GM20431 (cell line): Measurements from ENCODE around the gene NFAT5.
"Not testable (repeated sequence)": the region's sequence is repeated elsewhere in the genome, so short reads cannot be mapped to it uniquely, and the experiment has no call there.

Experiments used
- in situ Hi-C: fragments of 300-500 bp; cut with MseI, MboI; formaldehyde crosslinking; loops from one replicate; pipeline ENCODE4 v1.15.0; 2020; ENCODE audit warnings: low sequenced_read_pairs; ENCODE audit not compliant: unreplicated experiment

The NFAT5 gene

DNA sequence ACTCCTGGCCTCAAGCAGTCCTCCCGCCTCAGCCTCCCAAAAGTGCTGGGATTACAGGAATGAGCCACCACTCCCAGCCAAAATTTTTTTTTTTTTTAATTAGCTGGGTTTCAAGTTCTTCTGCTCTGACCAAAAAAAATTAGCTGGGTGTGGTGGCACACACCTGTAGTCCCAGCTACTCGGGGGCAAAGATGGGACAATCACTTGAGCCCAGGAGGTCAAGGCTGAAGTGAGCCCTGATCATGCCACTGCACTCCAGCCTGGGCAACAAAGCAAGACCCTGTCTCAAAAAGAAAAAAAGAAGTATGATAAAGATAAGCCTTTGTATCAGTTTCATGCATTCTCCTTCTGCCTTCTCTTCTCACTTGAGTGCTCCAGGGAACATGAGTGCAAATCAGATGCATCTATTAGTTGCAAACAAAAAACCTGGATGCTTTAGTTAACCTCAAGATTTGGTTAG lies 158.7 kb downstream of the NFAT5 start:
- in situ Hi-C loops: no loop called here

DNA sequence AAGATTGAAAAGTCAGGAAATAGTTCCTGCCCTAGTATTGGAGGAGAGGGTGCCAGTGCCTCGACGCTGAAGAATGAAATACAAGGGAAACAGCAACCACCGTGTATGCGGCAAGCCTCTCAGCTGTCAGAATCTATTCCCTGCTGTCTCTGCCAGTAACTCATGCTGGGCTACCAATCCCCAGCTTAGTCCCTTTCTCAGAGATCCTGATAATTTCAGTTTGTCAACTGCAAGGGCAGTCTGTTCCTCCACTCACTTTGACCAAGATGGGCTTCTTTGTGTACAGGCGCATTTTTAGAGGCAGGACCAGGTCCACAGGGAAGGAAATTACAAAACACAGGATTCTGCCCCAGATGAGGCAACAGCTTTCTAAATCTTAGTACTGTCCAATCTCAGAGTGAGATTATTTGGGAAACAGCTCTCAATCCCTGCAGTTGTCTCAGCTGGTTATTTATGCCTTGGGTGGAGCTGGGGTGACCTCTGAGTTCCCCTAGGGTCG lies 159.3 kb downstream of the NFAT5 start:
- in situ Hi-C loops: no loop called here

DNA sequence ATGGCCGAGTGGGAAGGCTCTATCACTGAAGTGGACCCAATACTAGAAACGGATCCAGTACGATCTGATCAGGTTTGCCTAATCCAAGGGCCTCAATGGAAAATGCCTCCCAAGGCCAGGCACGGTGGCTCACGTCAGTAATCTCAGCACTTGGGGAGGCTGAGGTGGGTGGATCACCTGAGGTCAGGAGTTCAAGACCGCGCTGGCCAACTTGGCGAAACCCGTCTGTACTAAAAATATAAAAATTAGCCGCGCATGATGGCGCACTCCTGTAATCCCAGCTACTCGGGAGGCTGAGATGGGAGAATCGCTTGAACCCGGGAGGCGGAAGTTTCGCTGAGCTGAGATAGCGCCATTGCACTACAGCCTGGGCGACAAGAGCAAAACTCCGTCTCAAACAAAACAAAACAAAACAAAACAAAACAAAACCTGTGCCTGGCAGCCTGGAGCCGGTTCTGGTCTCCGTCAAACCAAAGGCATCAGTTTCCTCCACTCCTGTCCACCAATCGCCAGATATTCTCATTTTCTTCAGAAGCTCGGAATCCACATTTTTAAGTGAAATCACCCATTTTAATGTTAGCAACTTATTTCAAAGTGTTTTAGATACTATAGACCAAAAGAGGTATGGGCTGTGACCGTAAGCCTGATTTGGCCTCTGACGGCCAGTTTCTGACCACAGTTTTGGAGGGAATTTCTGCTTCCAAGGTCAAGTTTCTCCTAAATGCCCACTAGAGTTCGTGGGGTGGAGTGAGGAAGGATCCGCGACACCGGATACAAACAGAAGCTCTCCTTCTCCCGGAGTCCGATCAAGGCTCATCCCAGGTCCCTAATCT lies 159.9 kb downstream of the NFAT5 start:
- in situ Hi-C loops: no loop called here

DNA sequence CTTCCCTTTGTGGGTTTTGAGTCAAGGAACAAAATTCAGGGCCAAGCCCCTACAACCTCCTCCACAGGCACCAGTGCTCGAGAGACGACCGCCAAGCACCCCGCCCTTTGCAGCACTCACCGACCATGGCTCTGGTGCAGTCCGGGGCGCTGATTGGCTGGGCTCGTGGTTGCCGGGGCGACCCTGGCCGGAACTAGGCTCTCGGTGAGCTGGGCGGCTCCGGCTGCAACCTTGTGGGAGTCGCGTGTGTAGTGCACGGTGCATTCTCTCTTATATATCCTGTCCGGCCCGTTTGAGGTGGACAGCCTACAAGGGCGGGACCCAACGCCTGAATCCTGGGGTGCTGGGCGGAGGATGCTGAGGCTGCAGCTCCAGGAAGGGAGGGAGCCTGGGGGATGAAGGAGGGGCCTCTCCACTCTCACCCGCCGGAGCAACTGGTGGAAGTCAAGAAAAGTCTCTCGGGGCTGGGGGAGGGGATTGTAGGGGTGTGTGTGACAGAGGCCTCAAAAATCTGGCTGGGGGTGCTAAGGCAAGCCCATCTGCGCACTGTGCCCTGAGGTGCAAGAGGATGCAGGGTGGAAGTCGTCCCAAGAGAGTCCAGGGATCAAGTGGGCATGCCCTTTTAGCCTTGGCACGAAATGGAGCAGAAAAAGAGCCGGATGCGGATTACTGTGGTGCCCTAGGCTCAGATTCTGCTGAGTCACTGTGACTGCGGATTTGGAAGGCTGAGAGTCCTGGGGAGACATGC lies 160.7 kb downstream of the NFAT5 start, which contains the start of gene NQO1:
TSS of gene NQO1 (minus strand) at position 248 of the 748 bp plus-strand sequence. CDS start at position 127, 121 bp downstream.
- in situ Hi-C loops: no loop called here

DNA sequence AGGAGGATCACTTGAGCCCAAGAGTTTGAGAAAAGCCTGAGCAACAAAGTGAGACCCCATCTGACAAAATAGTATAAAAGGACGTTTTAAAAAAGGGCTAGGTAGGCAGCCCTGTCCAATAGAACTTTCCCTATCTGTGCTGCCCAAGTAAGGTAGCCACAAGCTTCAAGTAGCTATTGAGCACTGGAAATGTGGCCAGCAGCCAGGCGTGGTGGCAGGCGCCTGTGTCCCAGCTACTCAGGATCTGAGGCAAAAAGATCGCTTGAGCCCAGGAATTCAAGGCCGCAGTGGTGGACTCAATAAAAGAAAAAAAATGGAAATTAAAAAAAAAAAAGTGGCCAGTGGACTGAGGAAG lies 162.1 kb downstream of the NFAT5 start:
- in situ Hi-C loops: no loop called here

DNA sequence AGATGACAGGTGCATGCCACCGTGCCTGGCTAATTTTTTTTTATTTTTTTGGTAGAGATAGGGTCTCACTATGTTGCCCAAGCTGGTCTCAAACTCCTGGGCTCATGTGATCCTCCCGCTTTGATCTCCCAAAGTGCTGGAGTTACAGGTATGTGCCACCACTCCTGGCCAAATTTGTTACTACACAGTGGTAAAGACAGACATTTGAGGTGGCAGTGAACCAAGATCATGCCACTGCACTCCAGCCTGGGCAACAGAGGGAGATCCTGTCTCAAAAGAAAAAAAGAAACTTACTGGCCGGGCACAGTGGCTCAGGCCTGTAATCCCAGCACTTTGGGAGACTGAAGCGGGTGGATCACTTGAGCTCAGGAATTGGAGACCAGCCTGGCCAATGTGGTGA lies 163.3 kb downstream of the NFAT5 start:
- in situ Hi-C loops: not testable (repeated sequence)

DNA sequence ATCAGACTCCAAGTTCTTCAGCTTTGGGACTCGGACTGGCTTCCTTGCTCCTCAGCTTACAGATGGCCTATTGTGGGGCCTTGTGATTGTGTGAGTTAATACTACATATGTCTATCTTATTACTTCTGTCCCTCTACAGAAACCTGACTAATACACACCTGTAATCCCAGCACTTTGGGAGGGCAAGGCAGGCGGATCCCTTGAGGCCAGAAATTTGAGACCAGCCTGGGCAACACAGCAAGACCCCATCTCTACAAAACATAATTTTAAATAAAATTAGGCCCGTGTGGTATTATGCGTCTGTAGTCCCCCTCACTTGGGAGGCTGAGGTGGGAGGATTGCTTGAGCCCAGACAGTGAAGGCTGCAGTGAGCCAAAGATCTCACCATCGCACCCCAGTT lies 165.5 kb downstream of the NFAT5 start:
- in situ Hi-C loops: not testable (repeated sequence)

DNA sequence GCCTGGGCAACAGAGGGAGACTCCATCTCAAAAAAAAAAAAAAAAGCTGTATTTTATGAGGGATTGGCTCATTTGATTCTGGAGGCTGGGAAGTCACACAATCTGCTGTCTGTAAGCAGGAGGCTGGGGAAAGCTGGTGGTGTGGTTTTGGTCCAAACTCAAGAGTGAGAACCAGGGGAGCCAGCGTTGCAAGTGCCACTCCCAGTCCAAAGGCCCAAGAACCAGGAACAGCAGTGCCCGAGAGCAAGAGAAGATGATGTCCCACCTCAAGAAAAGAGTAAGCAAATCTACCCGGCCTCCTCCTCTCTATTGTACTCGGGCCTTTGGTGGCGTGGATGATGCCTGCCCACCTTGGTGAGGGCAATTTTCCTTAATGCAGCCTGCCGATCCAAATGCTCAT lies 166.3 kb downstream of the NFAT5 start:
- in situ Hi-C loops: no loop called here

DNA sequence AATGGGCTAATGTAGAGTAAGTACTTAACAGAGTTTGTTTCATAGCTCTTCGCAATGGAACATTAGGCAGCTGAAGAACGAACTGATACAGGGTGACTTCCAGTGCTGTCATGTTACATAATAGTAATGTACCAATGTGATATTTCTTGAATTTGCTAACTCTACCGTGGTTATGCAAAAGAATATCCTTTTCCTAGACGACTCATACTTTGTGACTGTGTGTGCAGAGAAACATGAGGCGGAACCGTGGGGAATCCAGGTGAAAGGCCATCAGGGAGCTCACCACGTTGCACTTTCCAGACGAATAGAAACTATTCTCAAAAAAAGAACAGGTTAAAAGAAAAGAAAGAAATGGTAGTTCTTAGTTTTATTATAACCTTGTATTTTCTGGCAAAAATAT lies 175.8 kb downstream of the NFAT5 start:
- in situ Hi-C loops: no loop called here

DNA sequence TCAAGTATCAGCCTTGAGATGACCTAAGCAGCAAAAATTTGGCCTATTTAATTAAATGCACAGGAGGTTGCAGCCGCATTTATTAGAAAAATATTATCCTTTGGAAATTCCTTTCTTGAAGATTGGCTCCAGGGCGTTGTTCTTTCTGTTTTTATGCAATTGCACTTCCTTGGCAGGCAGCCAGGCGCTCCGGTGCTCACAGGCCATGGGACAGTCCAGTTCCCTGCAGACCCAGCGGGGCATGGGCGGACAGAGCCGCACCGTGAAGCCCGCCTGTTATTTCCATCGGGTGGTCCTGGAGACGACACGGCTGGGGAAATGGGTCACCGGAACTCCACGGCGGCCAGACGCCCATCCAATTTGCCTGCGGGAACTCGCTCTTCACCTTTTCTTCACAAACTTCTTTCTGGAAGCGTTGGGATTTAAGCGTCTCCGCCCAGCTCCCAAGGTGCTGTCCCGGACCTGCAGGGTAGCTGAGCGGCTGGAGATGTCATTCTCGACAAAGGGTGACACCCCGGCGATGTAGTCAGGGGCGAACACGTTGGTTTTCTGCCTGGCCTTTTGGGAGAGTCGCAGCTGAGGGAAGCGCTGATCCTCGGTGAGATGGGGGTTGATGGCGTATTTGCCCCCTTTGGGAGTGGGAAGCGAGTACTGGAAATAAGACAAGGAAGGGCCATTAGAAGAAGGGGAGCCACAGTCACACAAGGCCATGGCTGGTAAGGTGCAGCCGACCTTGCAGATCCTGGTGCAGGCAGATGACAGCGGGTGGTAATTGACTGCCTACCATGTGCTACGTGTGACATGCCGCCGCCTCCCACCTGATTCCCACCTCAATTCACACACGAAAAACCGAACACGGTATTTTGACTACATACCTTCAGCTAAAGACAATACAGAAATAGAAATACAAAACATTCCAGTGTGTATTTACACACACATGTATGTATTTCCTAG lies 176.5 kb downstream of the NFAT5 start:
- in situ Hi-C loops: no loop called here

DNA sequence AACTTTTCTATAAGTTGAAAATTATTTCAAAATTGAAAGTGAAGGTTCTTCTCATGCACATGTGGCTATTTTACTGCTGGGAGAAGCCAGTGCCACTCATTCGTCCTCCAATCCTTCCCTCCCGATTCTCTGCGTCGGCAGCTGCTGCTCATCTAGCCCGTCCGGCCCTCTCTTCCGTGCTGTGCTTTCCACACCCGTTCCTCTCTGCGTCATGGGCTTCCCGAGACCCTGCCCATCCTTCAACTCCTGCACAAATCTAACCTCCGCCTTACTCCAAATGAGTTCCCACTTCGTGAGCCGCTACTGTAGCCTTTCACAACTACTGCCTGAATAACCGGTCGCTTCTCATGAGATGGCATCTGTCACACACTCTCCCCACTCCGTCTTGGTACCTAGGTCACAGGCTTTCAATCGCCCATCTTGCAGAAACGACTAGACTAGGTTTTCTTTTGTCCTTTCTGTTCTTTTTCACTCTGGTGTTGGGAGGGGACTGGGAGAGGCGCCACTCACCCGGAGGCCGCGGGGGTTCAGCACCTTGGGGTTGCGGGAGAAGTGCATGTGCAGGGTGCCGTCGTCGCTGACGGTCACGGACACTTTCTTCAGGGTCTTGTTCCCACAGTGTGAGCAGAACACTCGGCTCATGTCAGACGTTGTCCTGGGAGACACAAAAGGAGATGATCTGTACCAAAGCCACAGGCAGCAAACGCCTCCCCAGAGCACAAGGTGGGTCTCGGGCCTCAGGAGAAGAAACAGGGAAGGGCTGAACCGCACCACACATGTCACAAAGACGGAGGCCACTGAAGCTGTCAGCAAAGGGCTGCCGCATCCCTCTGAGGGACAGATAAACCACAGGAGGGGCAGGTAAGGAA lies 178.8 kb downstream of the NFAT5 start:
- in situ Hi-C loops: no loop called here

DNA sequence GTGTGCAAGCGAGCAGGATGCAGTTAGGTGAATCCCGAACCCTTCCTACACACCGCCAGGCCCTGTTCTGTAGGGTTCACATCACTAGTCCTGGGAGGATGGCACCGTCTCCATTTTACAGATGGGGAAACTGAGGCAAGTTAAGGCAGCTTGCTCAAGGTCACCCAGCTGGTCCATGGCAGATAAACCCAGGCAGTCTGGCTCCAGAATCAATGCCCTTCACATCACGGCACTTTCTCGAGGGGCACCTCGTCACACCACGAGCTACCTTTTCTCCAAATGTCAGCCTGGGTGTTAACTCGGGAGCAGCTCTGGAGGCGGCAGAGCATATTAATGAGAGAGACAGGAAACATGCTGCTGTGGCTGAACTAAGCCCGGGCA lies 179.5 kb downstream of the NFAT5 start:
- in situ Hi-C loops: no loop called here

DNA sequence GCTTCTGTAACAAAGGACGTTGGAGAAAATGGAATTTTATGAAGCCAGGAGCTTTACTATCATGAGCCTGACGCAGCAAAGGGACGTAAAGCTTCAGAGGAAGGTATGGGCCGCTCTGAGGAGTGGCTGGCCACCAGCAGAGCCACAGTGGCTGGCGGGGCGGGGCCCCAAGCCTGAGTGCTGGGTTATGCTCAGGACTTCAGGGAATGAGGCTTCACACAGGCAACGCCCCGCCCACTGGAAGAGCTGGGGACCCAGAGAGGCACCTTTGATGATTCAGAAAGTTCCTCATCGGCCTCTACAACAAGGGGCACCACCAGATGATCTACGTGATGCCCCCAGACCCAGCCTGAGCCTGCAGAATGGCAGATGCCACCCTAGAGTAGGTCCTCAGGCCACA lies 180.2 kb downstream of the NFAT5 start:
- in situ Hi-C loops: no loop called here

DNA sequence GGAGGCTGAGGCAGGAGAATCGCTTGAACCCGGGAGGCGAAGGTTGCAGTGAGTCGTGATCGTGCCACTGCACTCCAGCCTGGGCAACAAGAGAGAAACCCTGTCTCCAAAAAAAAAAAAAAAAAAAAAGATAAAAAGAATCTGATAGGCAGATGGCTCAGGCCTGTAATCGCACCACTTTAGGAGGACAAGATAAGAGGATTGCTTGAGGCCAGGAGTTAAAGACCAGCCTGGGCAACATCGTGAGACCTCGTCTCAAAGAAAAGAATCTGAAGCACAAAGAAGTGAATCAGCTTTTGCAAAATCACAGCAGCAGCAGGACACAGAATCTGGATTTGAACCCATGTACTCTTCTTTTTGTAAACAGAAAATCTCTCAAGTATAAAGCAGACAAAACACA lies 181.3 kb downstream of the NFAT5 start:
- in situ Hi-C loops: no loop called here

DNA sequence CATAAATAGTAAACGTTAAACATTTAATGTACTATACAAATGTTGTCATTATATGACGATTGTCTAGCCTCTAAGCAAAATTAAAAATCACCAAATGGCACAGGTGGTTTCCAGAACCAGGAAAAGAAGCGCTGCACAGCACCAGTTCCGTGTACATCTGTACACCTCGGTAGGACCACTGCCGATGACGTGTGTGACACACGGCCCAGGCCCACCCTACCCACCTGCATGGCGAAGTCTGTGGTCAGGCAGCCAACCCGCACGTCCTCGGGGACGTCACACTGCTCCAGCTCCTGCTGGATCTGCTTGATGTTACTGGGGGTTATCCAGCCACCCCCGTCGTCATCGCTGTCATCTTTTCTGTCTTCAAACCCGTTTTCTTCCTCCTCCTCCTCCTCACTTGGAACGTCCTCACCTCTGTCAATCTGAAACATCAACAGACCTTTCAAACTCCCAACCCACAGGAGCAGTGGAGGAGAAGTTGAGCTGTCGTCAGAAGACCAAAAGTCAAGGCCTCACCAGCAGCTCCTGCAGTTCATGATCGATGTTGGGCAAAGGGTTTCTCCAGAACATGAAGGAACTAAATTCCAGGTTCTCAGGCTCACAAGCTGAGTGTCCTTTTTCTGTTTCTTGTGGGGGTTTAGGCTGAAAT lies 183.1 kb downstream of the NFAT5 start:
- in situ Hi-C loops: no loop called here

DNA sequence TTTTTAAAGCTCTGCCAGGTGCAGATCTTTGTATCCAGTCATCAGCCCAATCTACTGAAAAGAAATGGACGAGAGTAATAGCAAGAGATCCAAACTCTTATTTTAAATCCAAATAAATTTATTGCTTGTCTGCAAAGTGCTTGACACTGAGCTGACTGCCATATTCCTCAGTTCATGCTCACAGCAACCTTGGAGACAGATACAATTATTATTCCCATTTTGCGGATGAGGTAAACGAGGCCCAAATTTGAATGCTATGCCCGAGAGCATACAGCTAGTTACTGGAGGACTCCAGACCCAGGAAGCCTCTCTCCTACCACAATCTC lies 188.3 kb downstream of the NFAT5 start:
- in situ Hi-C loops: no loop called here
